Calu3 (cell line): ENCODE measurements around the gene EFCC1. TPM values are rescaled to one million over a fixed set of nuclear protein-coding genes. Genes with fewer than 3 reads are reported as not detected.

Source experiments
- BruUV-seq: library from RNA; stranded (reverse); fragments of 400-500 nt; replicated peaks from 2 replicates; lab custom pipeline; 2021; lab: Mats Ljungman, UMichigan
- CTCF ChIA-PET: fragments of 300-600 bp; sonication (Branson Sonifier 250); formaldehyde crosslinking; loops from one replicate; lab custom pipeline; 2022; ENCODE audit warnings: antibody characterized with exemption; lab: Charles Lee
- DNase-seq: peaks from one replicate; pipeline ENCODE4 v3.0.0; 2022
- H3K27ac Mint-ChIP-seq: one replicate; pipeline ENCODE4 v1.8.0; 2022; ENCODE audit warnings: mixed read lengths; ENCODE audit not compliant: unreplicated experiment
- H3K27me3 Mint-ChIP-seq: one replicate; pipeline ENCODE4 v1.8.0; 2022; ENCODE audit warnings: mixed read lengths; ENCODE audit not compliant: unreplicated experiment
- H3K36me3 Mint-ChIP-seq: one replicate; pipeline ENCODE4 v1.8.0; 2022; ENCODE audit warnings: mild to moderate bottlenecking, moderate library complexity, mixed read lengths; ENCODE audit not compliant: insufficient read depth, unreplicated experiment
- H3K4me1 Mint-ChIP-seq: one replicate; pipeline ENCODE4 v1.8.0; 2022; ENCODE audit warnings: mild to moderate bottlenecking, low read depth, mixed read lengths; ENCODE audit not compliant: unreplicated experiment
- H3K4me3 Mint-ChIP-seq: one replicate; pipeline ENCODE4 v1.8.0; 2022; ENCODE audit warnings: mild to moderate bottlenecking, low read depth, moderate library complexity, mixed read lengths; ENCODE audit not compliant: unreplicated experiment
- H3K9me3 Mint-ChIP-seq: one replicate; pipeline ENCODE4 v1.8.0; 2022; ENCODE audit warnings: low read depth, mixed read lengths; ENCODE audit not compliant: unreplicated experiment
- CTCF ChIP-seq: fragments of 200-600 bp; IDR thresholded peaks from one replicate; pipeline ENCODE4 v1.8.0; 2022; ENCODE audit warnings: antibody characterized with exemption; ENCODE audit not compliant: unreplicated experiment
- intact Hi-C: fragments of 100-400 bp; cut with micrococcal nuclease; formaldehyde crosslinking; loops from one replicate; pipeline ENCODE4 v1.10.0; 2022; ENCODE audit not compliant: unreplicated experiment
- total RNA-seq: library from RNA; stranded (reverse); gene quantifications from 2 replicates; pipeline ENCODE4 v1.2.3, GENCODE V29; 2022

EFCC1 gene
- total RNA-seq, 1 experiment from 2014 or later = not detected

- no peak for DNase-seq
- no peaks in the 10 kb centered on the region for H3K9me3 Mint-ChIP-seq
- no peaks in the 10 kb centered on the region for H3K36me3 Mint-ChIP-seq
- H3K27me3 Mint-ChIP-seq = peaks cover 32% of the 10 kb centered on the region
- TF ChIP-seq CTCF = no peak
- no peak overlapping the region for H3K27ac Mint-ChIP-seq
- H3K4me1 Mint-ChIP-seq = peaks cover 7% of the 10 kb centered on the region
- CTCF ChIA-PET = interaction anchor here (0.7 to 1.0 kb wide), 2 partner anchors 9 to 44 kb away, joined by 3 to 5 read pairs; no protein-coding TSS in a partner anchor
- H3K4me3 Mint-ChIP-seq = no peak overlapping the region
- no TSS peak for BruUV-seq
- intact Hi-C loops = no loop called here
Observed at GRCh38 chr3:129014148-129014547, 13.0 kb downstream of the EFCC1 start.

- H3K27ac Mint-ChIP-seq = no peak overlapping the region
- CTCF ChIA-PET = interaction anchor here (0.5 to 2.7 kb wide), 6 partner anchors 8 to 134 kb away, joined by 3 to 24 read pairs (median 12); no protein-coding TSS in a partner anchor
- no peak for TF ChIP-seq CTCF
- DNase-seq = no peak
- intact Hi-C loops = no loop called here
- no peaks in the 10 kb centered on the region for H3K36me3 Mint-ChIP-seq
- no peak overlapping the region for H3K4me3 Mint-ChIP-seq
- H3K27me3 Mint-ChIP-seq = peaks cover 32% of the 10 kb centered on the region
- H3K9me3 Mint-ChIP-seq = no peaks in the 10 kb centered on the region
- H3K4me1 Mint-ChIP-seq = peaks cover 7% of the 10 kb centered on the region
- no TSS peak for BruUV-seq
Observed at GRCh38 chr3:129014793-129015345, 13.8 kb downstream of the EFCC1 start.

- no peak overlapping the region for H3K27ac Mint-ChIP-seq
Observed at GRCh38 chr3:129015388-129016105, 14.4 kb downstream of the EFCC1 start.

GRCh38 chr3:129016356-129016719 is 15.2 kb downstream of the EFCC1 start:
- H3K4me1 Mint-ChIP-seq = peaks cover 7% of the 10 kb centered on the region
- H3K27ac Mint-ChIP-seq = no peak overlapping the region
- CTCF ChIA-PET = interaction anchor here (0.6 to 2.7 kb wide), 24 partner anchors 9 to 906 kb away, joined by 3 to 74 read pairs (median 4); partner anchors contain the start of genes CFAP92 and RAB43
- intact Hi-C loops = loop anchor here (1.0 kb wide), 1 partner anchor 46 kb away; no protein-coding TSS in a partner anchor
- BruUV-seq = no TSS peak
- H3K27me3 Mint-ChIP-seq = peaks cover 46% of the 10 kb centered on the region
- peak; percentile 12 for TF ChIP-seq CTCF
- DNase-seq = peak; percentile 79
- H3K9me3 Mint-ChIP-seq = no peaks in the 10 kb centered on the region
- no peak overlapping the region for H3K4me3 Mint-ChIP-seq
- H3K36me3 Mint-ChIP-seq = no peaks in the 10 kb centered on the region

More at GRCh38 chr3:129015388-129016105, 14.4 kb downstream of the EFCC1 start:
- no TSS peak for BruUV-seq
- H3K9me3 Mint-ChIP-seq = no peaks in the 10 kb centered on the region
- no peak for DNase-seq
- H3K4me1 Mint-ChIP-seq = peaks cover 7% of the 10 kb centered on the region
- no peak overlapping the region for H3K4me3 Mint-ChIP-seq
- intact Hi-C loops = loop anchor here (1.0 kb wide), 1 partner anchor 45 kb away; no protein-coding TSS in a partner anchor
- H3K27me3 Mint-ChIP-seq = peaks cover 38% of the 10 kb centered on the region
- no peak for TF ChIP-seq CTCF
- H3K36me3 Mint-ChIP-seq = no peaks in the 10 kb centered on the region
- CTCF ChIA-PET = interaction anchor here (0.6 to 2.7 kb wide), 21 partner anchors 9 to 230 kb away, joined by 3 to 74 read pairs (median 4); partner anchors contain the start of genes CFAP92 and RAB43
